HepG2 (cell line): ENCODE results near the gene HNRNPH3.

Experiments
- EP300 ChIP-seq, 3 experiments: sonication (generic) in 1 of 3; formaldehyde crosslinking in 1 of 3; IDR thresholded peaks; 2 replicates each; pipeline versions ENCODE4 v1.5.1 to v1.6.1; 2011 to 2020; ENCODE audit warnings: low read depth in 2 of 3, low read length in 2 of 3, borderline replicate concordance in 1 of 3, improper control_type of control experiment in 1 of 3, mild to moderate bottlenecking in 1 of 3, missing genetic modification reagents in 1 of 3, moderate library complexity in 1 of 3
- HDAC1 ChIP-seq: sonication (generic); formaldehyde crosslinking; IDR thresholded peaks from 2 replicates; pipeline ENCODE4 v1.5.1; 2020; ENCODE audit warnings: mild to moderate bottlenecking, missing genetic modification reagents
- MZF1 ChIP-seq: sonication (generic); formaldehyde crosslinking; IDR thresholded peaks from 2 replicates; pipeline ENCODE4 v1.8.1; 2023; ENCODE audit warnings: mild to moderate bottlenecking, missing genetic modification reagents, borderline replicate concordance
- SUZ12 ChIP-seq: fragments of 150-350 bp; IDR thresholded peaks from 2 replicates; pipeline ENCODE4 v1.6.1; 2014; ENCODE audit warnings: low read depth, low read length
- TF ChIP-seq, protein P1 (sequence below): sonication (generic); formaldehyde crosslinking; IDR thresholded peaks from 2 replicates; pipeline ENCODE4 v1.8.1; 2023; ENCODE audit warnings: missing genetic modification reagents, inconsistent platforms, borderline replicate concordance

GRCh38 chr10:68345621-68346020 is 13.8 kb downstream of the HNRNPH3 start:
- TF ChIP-seq EP300 (IDR thresholded peaks at IDR 0.05; ENCODE audit: low read depth in 2 of 2, low read length in 2 of 2) = no peak
- TF ChIP-seq EP300 (CRISPR knock-in tag; IDR thresholded peaks at IDR 0.05; ENCODE audit: borderline replicate concordance) = no peak
- no peak for TF ChIP-seq MZF1
- no peak for TF ChIP-seq HDAC1 (CRISPR knock-in tag)
- no peak for TF ChIP-seq SUZ12
- TF ChIP-seq, protein P1, sequence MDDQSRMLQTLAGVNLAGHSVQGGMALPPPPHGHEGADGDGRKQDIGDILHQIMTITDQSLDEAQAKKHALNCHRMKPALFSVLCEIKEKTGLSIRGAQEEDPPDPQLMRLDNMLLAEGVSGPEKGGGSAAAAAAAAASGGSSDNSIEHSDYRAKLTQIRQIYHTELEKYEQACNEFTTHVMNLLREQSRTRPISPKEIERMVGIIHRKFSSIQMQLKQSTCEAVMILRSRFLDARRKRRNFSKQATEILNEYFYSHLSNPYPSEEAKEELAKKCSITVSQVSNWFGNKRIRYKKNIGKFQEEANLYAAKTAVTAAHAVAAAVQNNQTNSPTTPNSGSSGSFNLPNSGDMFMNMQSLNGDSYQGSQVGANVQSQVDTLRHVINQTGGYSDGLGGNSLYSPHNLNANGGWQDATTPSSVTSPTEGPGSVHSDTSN (CRISPR knock-in tag) = no peak
